RWPE1 (cell line): ENCODE measurements around the gene SLC16A8.

Experiments
- CTCF ChIA-PET: fragments of 350-600 bp; sonication (Branson Sonifier 250); formaldehyde crosslinking; extraction: SDS; loops from one replicate; lab custom pipeline; 2021; lab: Yijun Ruan, JAX
- POLR2A ChIA-PET: fragments of 400-600 bp; formaldehyde crosslinking; extraction: SDS; loops from one replicate; lab custom pipeline; 2020; ENCODE audit warnings: antibody characterized with exemption; ENCODE audit not compliant: low non-redundant PET; lab: Yijun Ruan, JAX
- DNase-seq: peaks from one replicate; pipeline ENCODE4 v3.0.0; 2012; ENCODE audit warnings: low spot score
- H3K27ac ChIP-seq: fragments of 450-650 bp; 2 replicates; pipeline ENCODE4 v1.5.1; 2017
- CTCF ChIP-seq: fragments of 450-650 bp; conservative IDR thresholded peaks from 2 replicates; pipeline ENCODE4 v1.5.1; 2017; ENCODE audit warnings: low read depth, mild to moderate bottlenecking

SLC16A8 gene

GRCh38 chr22:38043151-38044039, 40.6 kb downstream of the SLC16A8 start:
- H3K27ac ChIP-seq, result no peak overlapping the region
- no peak for DNase-seq
- TF ChIP-seq CTCF, result no peak
- ChIA-PET POLR2A (no interaction called here), CTCF (no interaction called here)

GRCh38 chr22:38042488-38042790, 41.5 kb downstream of the SLC16A8 start:
- ChIA-PET POLR2A (no interaction called here), CTCF (no interaction called here)
- TF ChIP-seq CTCF, result no peak
- no peak for DNase-seq
- no peak overlapping the region for H3K27ac ChIP-seq

GRCh38 chr22:38041760-38042487, 42.1 kb downstream of the SLC16A8 start:
- ChIA-PET CTCF (no interaction called here), POLR2A (no interaction called here)
- no peak for TF ChIP-seq CTCF
- no peak for DNase-seq
- H3K27ac ChIP-seq, result no peak overlapping the region

GRCh38 chr22:38040953-38041759, 42.8 kb downstream of the SLC16A8 start:
- no peak for TF ChIP-seq CTCF
- DNase-seq, result no peak
- CTCF ChIA-PET, result no interaction called here
- POLR2A ChIA-PET, result no interaction called here
- no peak overlapping the region for H3K27ac ChIP-seq

- DNase-seq, result no peak
- CTCF ChIA-PET, result interaction anchor here (1.1 kb wide), 1 partner anchor 13 kb away, joined by 4 read pairs; no protein-coding TSS in a partner anchor
- POLR2A ChIA-PET, result no interaction called here
- H3K27ac ChIP-seq, result no peak overlapping the region
- no peak for TF ChIP-seq CTCF
Measured at GRCh38 chr22:38038890-38039812, 44.8 kb downstream of the SLC16A8 start.
